ENCODE data around the gene SELENON.

The SELENON gene

DNA sequence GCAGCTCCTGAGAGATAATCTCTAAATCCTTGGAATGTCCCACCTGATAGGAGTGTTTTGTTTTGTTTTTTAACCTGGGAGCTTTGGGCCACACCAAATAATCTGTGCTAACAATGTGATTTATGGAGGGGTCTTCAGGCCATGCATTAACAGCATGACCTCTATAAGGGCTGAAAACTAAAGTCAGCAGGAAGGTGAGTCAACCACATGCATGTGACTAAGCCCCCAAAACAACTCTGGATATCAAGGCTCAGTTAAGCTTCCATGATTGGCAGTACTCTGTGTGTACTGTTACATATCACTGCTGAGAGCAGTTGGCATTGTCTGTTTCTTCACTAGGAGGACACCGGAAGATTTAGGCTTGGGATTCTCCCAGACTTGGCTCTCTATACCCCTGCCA is 48.5 kb downstream of the SELENON start:
- 0 out of 2 replicates have a peak, but pooled peaks cover 5% of the 10 kb centered on the region for H3K36me3 ChIP-seq (replicated peaks)
- DNase-seq (ENCODE audit: low spot score in 2 of 2): no peak
- no peak overlapping the region for H3K4me3 ChIP-seq
- no peaks in the 10 kb centered on the region for H3K9me3 ChIP-seq
- in situ Hi-C loops (cut with MboI; ENCODE audit: low sequenced_read_pairs): no loop called here
- H3K27me3 ChIP-seq (ENCODE audit: low read depth): no peaks in the 10 kb centered on the region
- peaks cover 6% of the 10 kb centered on the region for H3K4me1 ChIP-seq

DNA sequence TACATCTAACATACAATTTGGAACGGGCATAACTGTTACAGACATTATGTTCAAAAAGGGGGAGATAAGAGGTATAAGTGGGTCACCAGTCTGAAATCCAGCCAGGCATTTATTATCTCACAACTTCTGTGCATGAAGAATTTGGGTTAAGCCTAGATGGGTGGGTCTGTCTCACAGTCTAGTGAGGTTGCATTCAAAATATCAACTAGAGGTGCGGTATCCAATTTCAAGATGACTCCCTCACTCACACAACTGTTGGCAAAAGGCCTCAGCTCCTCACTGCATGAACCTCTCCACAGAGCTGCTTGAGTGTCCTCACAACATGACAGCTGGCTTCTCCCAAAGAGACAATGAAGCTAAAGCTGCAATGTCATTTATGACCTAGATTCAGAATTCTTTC is 54.6 kb downstream of the SELENON start:
- in situ Hi-C loops (cut with MboI; ENCODE audit: low sequenced_read_pairs): no loop called here
- Histone ChIP-seq H3K27me3 (ENCODE audit: low read depth) (no peaks in the 10 kb centered on the region), H3K36me3 (replicated peaks) (0 out of 2 replicates have a peak, but pooled peaks cover 5% of the 10 kb centered on the region), H3K9me3 (no peaks in the 10 kb centered on the region), H3K4me1 (peaks cover 7% of the 10 kb centered on the region), H3K4me3 (no peak overlapping the region)
- DNase-seq (ENCODE audit: low spot score in 2 of 2): no peak

DNA sequence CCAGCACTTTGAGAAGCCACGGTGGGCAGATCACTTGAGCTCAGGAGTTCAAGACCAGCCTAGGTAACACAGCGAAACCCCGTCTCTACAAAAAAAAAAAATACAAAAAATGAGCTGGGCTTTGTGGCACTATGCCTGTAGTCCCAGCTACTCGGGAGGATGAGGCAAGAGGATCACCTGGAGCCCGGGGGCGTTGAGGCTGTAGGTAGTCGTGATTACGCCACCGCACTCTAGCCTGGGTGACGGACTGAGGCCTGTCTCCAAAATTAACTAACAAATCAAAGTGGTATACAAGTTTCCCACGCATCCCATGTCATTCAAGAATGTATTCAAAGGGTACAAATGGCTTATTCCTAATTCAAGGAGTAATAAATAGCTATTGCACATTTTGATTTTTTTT is 56.9 kb downstream of the SELENON start:
- no peaks in the 10 kb centered on the region for H3K36me3 ChIP-seq (replicated peaks)
- no peak overlapping the region for H3K4me3 ChIP-seq
- in situ Hi-C loops (cut with MboI; ENCODE audit: low sequenced_read_pairs): no loop called here
- H3K4me1 ChIP-seq: peaks cover 22% of the 10 kb centered on the region
- no peak for DNase-seq (ENCODE audit: low spot score in 2 of 2)
- no peaks in the 10 kb centered on the region for H3K9me3 ChIP-seq
- no peaks in the 10 kb centered on the region for H3K27me3 ChIP-seq (ENCODE audit: low read depth)

DNA sequence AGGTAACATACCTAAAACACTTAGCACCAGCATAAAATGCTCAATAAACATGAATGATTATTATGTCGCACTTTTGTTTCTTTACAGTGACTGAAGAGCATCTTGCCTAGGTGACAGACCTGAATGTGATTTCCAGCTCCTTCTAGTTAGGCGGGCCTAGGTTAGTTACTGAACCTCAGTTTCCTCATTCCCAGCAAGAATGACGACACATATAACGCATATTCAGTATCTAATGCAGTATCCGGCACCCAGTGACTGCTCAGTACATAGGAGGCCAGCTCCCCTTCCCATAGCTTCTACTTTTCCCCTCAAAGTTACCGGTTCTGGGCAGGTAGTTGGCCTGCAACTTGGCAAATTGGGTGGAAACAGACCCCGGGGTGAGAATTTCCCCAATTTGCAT is 58.5 kb downstream of the SELENON start:
- H3K4me1 ChIP-seq: peaks cover 22% of the 10 kb centered on the region
- no peaks in the 10 kb centered on the region for H3K9me3 ChIP-seq
- no peak for DNase-seq (ENCODE audit: low spot score in 2 of 2)
- H3K4me3 ChIP-seq: peak overlapping the region; percentile 91
- in situ Hi-C loops (cut with MboI; ENCODE audit: low sequenced_read_pairs): no loop called here
- no peaks in the 10 kb centered on the region for H3K36me3 ChIP-seq (replicated peaks)
- no peaks in the 10 kb centered on the region for H3K27me3 ChIP-seq (ENCODE audit: low read depth)

DNA sequence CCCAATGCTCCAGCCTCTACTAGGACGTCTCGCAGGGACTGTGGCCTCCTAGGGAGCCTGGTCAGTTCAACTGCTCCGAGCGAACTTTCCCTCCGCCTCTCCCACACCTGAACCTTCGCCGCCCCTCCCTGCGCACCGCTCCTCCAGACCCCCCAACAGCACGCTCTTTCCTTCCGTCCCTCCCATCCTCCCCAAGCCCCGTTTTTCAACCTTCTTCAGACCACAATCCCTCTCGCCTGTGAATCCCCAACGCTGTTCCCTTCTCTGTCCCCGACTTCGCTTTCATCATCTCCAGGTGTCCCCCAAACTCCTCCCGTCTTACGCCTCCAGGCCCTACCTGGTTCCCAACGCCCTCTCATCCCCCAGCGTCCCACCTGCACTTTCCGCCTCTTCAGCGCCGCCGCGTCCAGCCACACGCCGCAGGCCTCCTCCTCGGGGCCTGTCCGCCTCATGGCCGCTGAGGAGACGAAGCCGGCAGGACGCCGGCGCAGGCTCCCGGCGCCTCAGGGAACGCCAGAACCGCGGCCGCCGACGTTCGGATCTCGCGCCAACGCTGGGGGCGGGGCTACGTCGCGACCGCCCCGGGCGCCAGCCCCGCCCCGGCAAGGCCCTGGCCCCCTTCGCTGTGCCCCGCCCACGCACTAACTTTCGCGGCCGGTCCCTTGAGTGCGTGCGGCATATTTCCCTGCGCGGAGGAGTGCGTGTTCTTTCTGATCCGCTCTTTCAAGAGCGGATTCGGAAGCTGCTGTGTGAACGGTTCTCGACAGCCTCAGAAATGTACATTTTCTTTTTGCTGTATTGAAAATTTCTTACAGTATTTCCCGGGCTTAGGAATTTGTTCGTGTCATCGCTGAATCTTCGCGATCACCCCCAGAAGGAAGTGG is 59.2 kb downstream of the SELENON start, which contains the start of gene AUNIP:
AUNIP (minus strand) TSS at position 552 of the 884 bp plus-strand sequence; CDS start at position 452, 100 bp downstream.
- Histone ChIP-seq H3K9me3 (no peaks in the 10 kb centered on the region), H3K4me1 (peaks cover 22% of the 10 kb centered on the region), H3K27me3 (ENCODE audit: low read depth) (no peaks in the 10 kb centered on the region), H3K36me3 (replicated peaks) (no peaks in the 10 kb centered on the region), H3K4me3 (peak within 1 kb of the TSS; percentile 91)
- peak; percentile 76 to 92 for DNase-seq (ENCODE audit: low spot score in 2 of 2)
- in situ Hi-C loops (cut with MboI; ENCODE audit: low sequenced_read_pairs): no loop called here

DNA sequence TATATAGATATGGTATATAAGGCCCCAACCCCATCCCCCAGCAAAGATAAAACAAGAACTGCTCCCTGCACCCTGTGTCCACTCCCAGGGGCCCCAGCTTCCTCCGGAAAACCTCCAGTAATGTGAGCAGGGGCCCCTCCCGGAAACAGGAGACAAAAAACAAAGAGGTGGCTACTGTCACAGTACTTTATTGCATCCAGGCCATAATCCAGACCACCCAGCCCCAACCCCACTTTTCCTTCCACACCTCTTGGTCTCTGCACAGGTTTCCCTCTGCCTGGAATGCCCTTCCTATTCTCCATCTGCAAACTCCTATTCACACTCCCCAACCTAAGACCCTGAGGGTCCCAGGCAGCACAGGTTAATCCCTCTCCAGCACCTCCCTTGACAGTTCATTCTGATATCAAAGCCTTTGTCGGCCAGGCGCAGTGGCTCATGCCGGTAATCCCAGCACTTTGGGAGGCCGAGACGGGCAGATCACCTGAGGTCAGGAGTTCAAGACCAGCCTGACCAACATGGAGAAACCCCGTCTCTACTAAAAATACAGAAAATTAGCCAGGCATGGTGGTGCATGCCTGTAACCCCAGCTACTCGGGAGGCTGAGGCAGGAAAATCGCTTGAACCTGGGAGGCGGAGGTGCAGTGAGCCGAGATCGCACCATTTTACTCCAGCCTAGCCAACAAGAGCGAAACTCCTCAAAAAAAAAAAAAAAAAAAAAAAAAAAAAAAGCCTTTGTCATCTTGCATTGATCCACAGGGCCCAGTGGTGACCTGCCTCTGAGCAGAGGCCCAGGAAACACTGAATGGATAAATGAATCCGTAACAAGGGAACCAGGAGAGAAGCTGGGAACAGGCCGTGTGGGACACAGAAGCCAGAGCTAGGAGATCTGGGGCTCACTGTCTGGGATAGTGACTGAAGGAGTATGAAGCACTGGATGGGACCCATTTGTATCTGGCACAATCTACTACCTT is 61.6 kb downstream of the SELENON start:
- Histone ChIP-seq H3K4me1 (peaks cover 22% of the 10 kb centered on the region), H3K27me3 (ENCODE audit: low read depth) (no peaks in the 10 kb centered on the region), H3K9me3 (no peaks in the 10 kb centered on the region), H3K36me3 (replicated peaks) (no peaks in the 10 kb centered on the region), H3K4me3 (no peak overlapping the region)
- no peak for DNase-seq (ENCODE audit: low spot score in 2 of 2)
- in situ Hi-C loops (cut with MboI; ENCODE audit: low sequenced_read_pairs): no loop called here

DNA sequence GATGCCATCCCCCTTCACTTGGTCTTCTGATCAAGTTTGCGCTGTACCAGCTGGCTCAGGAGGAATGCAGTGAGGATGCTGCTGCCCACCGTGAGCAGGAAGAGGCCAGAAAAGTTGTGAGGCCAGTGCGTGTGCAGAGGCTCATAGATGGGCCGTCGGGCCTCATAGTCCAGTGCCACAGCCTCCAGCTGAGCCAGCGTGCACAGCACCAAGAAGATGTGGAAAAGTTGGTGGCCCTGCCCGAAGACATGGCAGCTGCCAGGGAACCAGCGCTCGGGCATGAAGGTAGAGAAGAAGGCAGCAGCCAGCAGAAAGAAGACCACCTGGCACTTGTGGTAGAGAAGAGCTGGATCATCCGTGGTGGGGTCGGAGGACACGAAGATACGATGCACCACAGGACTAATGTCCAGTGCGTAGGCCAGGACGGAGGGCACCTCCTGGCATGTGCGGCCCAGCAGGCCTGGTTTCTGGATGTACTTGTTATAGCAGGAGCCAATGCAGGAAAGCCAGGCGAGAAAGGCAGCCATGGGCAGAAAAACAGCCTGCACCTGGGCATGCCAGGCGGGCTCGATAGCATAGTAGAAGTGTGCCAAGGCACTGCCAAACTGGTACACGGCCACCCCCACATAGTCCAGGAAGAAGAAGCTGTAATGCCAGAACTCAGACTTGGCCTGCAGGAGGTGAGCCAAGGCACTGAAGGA is 62.9 kb downstream of the SELENON start:
- DNase-seq (ENCODE audit: low spot score in 2 of 2): no peak
- in situ Hi-C loops (cut with MboI; ENCODE audit: low sequenced_read_pairs): no loop called here
- no peaks in the 10 kb centered on the region for H3K27me3 ChIP-seq (ENCODE audit: low read depth)
- peaks cover 22% of the 10 kb centered on the region for H3K4me1 ChIP-seq
- no peaks in the 10 kb centered on the region for H3K36me3 ChIP-seq (replicated peaks)
- H3K9me3 ChIP-seq: no peaks in the 10 kb centered on the region
- no peak overlapping the region for H3K4me3 ChIP-seq

DNA sequence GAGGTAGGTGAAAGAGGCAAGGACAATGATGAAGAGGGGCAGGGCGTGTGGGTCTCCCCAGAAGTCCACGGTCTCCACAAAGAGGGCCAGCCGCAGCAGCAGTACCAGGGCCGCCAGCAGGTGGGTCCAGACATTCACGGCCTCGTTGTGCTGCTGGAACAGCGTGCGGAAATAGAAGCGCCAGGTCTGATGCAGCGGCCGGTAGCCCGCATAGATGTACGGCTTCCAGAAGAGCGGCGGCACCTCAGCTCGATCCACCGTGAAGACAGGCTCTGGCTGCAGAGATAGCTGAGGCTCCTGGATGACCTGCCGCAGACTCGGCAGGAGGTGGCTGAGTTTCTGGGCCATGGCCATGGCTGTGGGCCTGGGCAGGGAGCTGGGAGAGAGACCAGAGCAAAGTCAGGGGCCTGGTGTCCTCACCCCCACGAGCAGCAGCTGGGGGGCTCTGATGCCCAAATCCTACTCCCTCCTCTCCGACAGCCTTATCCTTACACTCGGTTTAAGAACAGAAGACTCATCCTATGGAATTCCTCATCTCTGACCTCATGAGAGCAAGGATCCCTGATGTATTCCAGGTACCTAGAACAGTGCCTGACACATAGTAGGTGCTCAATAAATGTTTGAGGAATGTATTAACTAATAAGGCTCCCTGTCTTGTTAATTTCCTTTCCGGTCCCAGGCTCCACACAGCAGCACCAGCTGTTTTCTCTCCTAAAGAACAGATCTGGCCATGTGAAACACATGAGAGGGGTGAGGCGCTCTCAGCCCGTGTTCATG is 63.7 kb downstream of the SELENON start:
- in situ Hi-C loops (cut with MboI; ENCODE audit: low sequenced_read_pairs): no loop called here
- Histone ChIP-seq H3K9me3 (no peaks in the 10 kb centered on the region), H3K36me3 (replicated peaks) (no peaks in the 10 kb centered on the region), H3K4me3 (no peak overlapping the region), H3K4me1 (peaks cover 15% of the 10 kb centered on the region), H3K27me3 (ENCODE audit: low read depth) (no peaks in the 10 kb centered on the region)
- no peak for DNase-seq (ENCODE audit: low spot score in 2 of 2)

DNA sequence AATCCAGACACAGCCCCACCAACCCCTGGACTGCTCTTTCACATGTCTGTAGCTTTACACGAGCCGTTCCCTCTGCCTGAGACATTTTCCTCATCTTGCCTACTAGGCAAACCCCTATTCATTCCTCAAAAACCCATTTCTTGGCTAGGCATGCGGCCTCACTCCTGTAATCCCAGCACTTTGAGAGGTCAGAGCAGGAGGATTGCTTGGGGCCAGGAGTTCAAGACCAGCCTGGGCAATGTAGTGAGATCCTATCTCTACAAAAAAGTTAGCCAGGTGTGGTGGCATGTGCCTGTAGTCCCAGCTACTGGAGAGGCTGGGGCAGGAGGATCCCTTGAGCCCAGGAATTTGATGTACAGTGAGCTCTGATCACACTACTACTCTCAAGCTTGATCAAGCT is 64.4 kb downstream of the SELENON start:
- no peak overlapping the region for H3K4me3 ChIP-seq
- in situ Hi-C loops (cut with MboI; ENCODE audit: low sequenced_read_pairs): no loop called here
- DNase-seq (ENCODE audit: low spot score in 2 of 2): no peak
- H3K9me3 ChIP-seq: no peaks in the 10 kb centered on the region
- no peaks in the 10 kb centered on the region for H3K27me3 ChIP-seq (ENCODE audit: low read depth)
- peaks cover 15% of the 10 kb centered on the region for H3K4me1 ChIP-seq
- no peaks in the 10 kb centered on the region for H3K36me3 ChIP-seq (replicated peaks)

DNA sequence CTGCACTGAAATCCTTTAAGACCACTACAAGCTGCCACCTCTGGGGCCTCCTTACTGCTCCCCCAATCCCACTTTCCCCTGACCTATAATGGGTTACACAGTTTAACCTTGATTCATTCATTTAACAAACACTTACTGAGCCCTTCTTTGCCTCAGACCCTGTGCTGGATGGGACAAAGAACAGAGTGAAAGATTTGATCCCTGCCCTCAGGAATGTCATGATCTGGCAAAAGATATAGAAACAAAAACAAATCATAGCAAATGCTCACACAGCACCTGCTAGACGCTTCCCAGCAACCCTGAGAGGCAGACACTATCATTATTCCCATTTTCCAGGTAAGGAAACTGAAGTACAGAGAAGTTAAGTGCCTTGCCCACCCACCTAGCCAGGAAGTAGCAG is 66.3 kb downstream of the SELENON start:
- in situ Hi-C loops (cut with MboI; ENCODE audit: low sequenced_read_pairs): no loop called here
- Histone ChIP-seq H3K36me3 (replicated peaks) (no peaks in the 10 kb centered on the region), H3K4me3 (no peak overlapping the region), H3K9me3 (no peaks in the 10 kb centered on the region), H3K4me1 (peaks cover 2% of the 10 kb centered on the region; the same call in 1 of the 2 replicates), H3K27me3 (ENCODE audit: low read depth) (no peaks in the 10 kb centered on the region)
- no peak for DNase-seq (ENCODE audit: low spot score in 2 of 2)

DNA sequence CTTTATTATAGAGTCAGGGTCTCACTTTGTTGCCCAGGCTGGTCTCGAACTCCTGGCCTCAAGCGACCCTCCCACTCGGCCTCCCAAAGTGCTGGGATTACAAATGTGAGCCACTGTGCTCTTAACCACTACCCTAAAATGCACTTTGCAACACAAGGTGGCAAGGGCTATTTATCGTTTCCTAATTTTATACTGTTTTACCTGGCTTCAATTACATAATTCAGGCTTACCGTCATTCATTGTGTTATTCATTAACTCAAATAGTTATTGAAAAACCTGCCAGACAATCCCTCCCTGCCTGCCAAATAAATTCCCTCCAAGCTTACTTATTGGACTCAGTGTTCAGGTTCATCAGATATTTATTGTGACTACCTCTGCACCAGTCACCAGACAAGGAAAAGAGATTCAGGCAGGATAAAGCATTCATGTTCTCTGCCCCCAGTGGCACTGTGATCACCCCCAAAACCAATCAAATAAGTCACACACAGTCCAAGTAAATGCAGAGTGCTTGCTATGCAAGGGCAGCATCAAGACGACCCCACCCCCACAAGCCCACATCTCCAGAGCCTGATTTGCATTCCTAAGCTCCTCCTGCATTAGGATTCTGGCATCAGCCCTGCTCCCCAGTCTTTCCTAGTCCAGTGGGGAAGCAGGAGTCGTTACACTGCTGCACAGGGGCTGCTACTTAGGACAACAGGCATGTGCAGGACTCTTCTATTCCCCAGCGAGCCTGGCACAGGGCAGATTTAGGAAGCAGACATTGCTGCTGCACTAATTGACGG is 67.4 kb downstream of the SELENON start:
- Histone ChIP-seq H3K9me3 (no peaks in the 10 kb centered on the region), H3K27me3 (ENCODE audit: low read depth) (no peaks in the 10 kb centered on the region), H3K4me3 (no peak overlapping the region), H3K4me1 (peaks cover 4% of the 10 kb centered on the region; the same call in 1 of the 2 replicates), H3K36me3 (replicated peaks) (no peaks in the 10 kb centered on the region)
- in situ Hi-C loops (cut with MboI; ENCODE audit: low sequenced_read_pairs): no loop called here
- DNase-seq (ENCODE audit: low spot score in 2 of 2): no peak
